Measurements from ENCODE around the gene TBX21.
A peak's percentile ranks its signal among the peaks of the same experiment; 100 is the strongest.

DNA sequence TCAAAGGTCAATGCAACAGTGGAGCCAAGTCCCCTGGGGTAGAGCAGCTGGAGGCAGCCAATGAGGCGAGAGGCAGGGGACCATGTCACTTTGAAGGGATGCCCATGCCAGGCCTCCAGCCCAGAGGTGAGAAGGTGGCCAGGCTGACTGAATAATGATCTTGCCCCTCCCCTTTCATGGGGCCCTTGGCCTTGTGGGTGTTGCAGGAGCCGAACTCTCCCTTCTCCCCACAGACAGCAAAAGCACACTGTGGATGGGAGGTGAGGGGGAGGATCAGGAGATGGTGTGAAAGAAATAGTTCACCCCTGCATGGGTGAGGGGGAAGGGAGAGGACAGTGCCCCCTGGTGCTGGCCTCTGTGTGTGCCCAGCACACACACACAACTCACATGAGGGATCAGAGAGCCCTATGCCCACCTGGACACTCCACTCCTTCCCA, 15.8 kb upstream of the TBX21 start:
- TF ChIP-seq, protein P1, sequence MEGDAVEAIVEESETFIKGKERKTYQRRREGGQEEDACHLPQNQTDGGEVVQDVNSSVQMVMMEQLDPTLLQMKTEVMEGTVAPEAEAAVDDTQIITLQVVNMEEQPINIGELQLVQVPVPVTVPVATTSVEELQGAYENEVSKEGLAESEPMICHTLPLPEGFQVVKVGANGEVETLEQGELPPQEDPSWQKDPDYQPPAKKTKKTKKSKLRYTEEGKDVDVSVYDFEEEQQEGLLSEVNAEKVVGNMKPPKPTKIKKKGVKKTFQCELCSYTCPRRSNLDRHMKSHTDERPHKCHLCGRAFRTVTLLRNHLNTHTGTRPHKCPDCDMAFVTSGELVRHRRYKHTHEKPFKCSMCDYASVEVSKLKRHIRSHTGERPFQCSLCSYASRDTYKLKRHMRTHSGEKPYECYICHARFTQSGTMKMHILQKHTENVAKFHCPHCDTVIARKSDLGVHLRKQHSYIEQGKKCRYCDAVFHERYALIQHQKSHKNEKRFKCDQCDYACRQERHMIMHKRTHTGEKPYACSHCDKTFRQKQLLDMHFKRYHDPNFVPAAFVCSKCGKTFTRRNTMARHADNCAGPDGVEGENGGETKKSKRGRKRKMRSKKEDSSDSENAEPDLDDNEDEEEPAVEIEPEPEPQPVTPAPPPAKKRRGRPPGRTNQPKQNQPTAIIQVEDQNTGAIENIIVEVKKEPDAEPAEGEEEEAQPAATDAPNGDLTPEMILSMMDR (IDR thresholded peaks at IDR 0.05 in 2 of 3, conservative IDR thresholded peaks at IDR 0.05 in 1 of 3; ENCODE audit: borderline replicate concordance in 1 of 3, insufficient read depth in 1 of 3, low read depth in 2 of 3, low read length in 2 of 3), result peak in 2 of 3 experiments; percentile 78 to 84; a peak in 5 of 6 replicates
- TF ChIP-seq POLR2A (IDR thresholded peaks at IDR 0.05; ENCODE audit: borderline replicate concordance, extremely low read depth, insufficient read depth, insufficient read length) (no peak), CEBPB (IDR thresholded peaks at IDR 0.05; ENCODE audit: low read depth) (no peak), EZH2 (IDR thresholded peaks at IDR 0.05) (no peak), JUND (IDR thresholded peaks at IDR 0.05) (no peak), YY1 (IDR thresholded peaks at IDR 0.05; ENCODE audit: extremely low read depth, insufficient replicate concordance, low read depth, low read length) (no peak)
- TF ChIP-seq, protein P2, sequence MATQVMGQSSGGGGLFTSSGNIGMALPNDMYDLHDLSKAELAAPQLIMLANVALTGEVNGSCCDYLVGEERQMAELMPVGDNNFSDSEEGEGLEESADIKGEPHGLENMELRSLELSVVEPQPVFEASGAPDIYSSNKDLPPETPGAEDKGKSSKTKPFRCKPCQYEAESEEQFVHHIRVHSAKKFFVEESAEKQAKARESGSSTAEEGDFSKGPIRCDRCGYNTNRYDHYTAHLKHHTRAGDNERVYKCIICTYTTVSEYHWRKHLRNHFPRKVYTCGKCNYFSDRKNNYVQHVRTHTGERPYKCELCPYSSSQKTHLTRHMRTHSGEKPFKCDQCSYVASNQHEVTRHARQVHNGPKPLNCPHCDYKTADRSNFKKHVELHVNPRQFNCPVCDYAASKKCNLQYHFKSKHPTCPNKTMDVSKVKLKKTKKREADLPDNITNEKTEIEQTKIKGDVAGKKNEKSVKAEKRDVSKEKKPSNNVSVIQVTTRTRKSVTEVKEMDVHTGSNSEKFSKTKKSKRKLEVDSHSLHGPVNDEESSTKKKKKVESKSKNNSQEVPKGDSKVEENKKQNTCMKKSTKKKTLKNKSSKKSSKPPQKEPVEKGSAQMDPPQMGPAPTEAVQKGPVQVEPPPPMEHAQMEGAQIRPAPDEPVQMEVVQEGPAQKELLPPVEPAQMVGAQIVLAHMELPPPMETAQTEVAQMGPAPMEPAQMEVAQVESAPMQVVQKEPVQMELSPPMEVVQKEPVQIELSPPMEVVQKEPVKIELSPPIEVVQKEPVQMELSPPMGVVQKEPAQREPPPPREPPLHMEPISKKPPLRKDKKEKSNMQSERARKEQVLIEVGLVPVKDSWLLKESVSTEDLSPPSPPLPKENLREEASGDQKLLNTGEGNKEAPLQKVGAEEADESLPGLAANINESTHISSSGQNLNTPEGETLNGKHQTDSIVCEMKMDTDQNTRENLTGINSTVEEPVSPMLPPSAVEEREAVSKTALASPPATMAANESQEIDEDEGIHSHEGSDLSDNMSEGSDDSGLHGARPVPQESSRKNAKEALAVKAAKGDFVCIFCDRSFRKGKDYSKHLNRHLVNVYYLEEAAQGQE (IDR thresholded peaks at IDR 0.05; ENCODE audit: low read depth), result no peak
- TF ChIP-seq, protein P3, sequence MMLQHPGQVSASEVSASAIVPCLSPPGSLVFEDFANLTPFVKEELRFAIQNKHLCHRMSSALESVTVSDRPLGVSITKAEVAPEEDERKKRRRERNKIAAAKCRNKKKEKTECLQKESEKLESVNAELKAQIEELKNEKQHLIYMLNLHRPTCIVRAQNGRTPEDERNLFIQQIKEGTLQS (IDR thresholded peaks at IDR 0.05), result no peak
- TF ChIP-seq, protein P4, sequence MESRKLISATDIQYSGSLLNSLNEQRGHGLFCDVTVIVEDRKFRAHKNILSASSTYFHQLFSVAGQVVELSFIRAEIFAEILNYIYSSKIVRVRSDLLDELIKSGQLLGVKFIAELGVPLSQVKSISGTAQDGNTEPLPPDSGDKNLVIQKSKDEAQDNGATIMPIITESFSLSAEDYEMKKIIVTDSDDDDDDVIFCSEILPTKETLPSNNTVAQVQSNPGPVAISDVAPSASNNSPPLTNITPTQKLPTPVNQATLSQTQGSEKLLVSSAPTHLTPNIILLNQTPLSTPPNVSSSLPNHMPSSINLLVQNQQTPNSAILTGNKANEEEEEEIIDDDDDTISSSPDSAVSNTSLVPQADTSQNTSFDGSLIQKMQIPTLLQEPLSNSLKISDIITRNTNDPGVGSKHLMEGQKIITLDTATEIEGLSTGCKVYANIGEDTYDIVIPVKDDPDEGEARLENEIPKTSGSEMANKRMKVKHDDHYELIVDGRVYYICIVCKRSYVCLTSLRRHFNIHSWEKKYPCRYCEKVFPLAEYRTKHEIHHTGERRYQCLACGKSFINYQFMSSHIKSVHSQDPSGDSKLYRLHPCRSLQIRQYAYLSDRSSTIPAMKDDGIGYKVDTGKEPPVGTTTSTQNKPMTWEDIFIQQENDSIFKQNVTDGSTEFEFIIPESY (IDR thresholded peaks at IDR 0.05; ENCODE audit: extremely low read depth, insufficient replicate concordance, low read length), result no peak
